IMR-90 (cell line): Measurements from ENCODE around the gene SLC24A3.

Experiments
- BHLHE40 ChIP-seq: fragments of 150-350 bp; IDR thresholded peaks from 2 replicates; pipeline ENCODE4 v1.6.1; 2016; ENCODE audit warnings: mild to moderate bottlenecking, low read depth, low read length
- CEBPB ChIP-seq: IDR thresholded peaks from 2 replicates; pipeline ENCODE4 v1.6.1; 2012; ENCODE audit warnings: low read depth, low read length, improper control_type of control experiment
- FOS ChIP-seq: fragments of 150-350 bp; IDR thresholded peaks from 2 replicates; pipeline ENCODE4 v1.6.1; 2016; ENCODE audit warnings: low read depth, low read length
- MAFK ChIP-seq: IDR thresholded peaks from 2 replicates; pipeline ENCODE4 v1.6.1; 2012; ENCODE audit warnings: low read depth, low read length, improper control_type of control experiment
- MAZ ChIP-seq: IDR thresholded peaks from 2 replicates; pipeline ENCODE4 v1.6.1; 2012; ENCODE audit warnings: low read depth, mild to moderate bottlenecking, low read length, improper control_type of control experiment, moderate library complexity, borderline replicate concordance
- MXI1 ChIP-seq: IDR thresholded peaks from 2 replicates; pipeline ENCODE4 v1.6.1; 2012; ENCODE audit warnings: low read depth, mild to moderate bottlenecking, low read length, moderate library complexity, borderline replicate concordance
- NFE2L2 ChIP-seq: fragments of 150-350 bp; IDR thresholded peaks from 2 replicates; pipeline ENCODE4 v1.6.1; 2016; ENCODE audit warnings: low read depth, mild to moderate bottlenecking, low read length
- POLR2A ChIP-seq: IDR thresholded peaks from 2 replicates; pipeline ENCODE4 v1.6.1; 2012; ENCODE audit warnings: mild to moderate bottlenecking, low read depth, low read length
- RAD21 ChIP-seq: IDR thresholded peaks from 2 replicates; pipeline ENCODE4 v1.6.1; 2012; ENCODE audit warnings: low read length, improper control_type of control experiment
- RFX5 ChIP-seq: IDR thresholded peaks from 2 replicates; pipeline ENCODE4 v1.8.0; 2012; ENCODE audit warnings: low read depth, mild to moderate bottlenecking, low read length, moderate library complexity
- SMC3 ChIP-seq: fragments of 150-350 bp; IDR thresholded peaks from 2 replicates; pipeline ENCODE4 v1.6.1; 2016; ENCODE audit warnings: low read depth, mild to moderate bottlenecking, antibody characterized with exemption, low read length, moderate library complexity
- TF ChIP-seq, protein P1 (sequence below): conservative IDR thresholded peaks from 2 replicates; pipeline ENCODE4 v1.5.1; 2012; ENCODE audit warnings: mild to moderate bottlenecking, low read depth, low read length, improper control_type of control experiment
- TF ChIP-seq, protein P2 (sequence below): fragments of 150-350 bp; IDR thresholded peaks from 2 replicates; pipeline ENCODE4 v1.6.1; 2017; ENCODE audit warnings: mild to moderate bottlenecking, antibody characterized with exemption, low read length, low read depth

DNA sequence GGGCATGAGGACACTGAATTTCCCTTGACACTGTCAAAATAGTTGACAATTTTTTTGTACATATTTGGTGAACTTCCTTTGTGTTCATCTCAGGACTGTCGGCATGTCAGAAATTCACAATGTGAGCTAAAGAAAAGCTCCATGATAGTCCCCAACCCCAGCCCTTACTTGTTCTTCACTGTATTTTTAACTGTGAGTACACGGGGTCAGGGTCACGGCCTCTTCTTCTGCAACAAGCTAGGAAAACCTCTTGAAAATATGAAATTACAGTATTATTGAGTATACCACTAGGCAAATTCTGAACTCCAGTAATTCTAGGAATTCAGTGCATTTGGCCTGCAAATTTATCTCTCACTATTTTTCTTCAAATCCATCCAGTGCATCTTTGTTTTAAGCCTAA, 199.4 kb downstream of the SLC24A3 start:
- no peak for TF ChIP-seq BHLHE40
- TF ChIP-seq RAD21: no peak
- no peak for TF ChIP-seq NFE2L2
- TF ChIP-seq SMC3: no peak
- TF ChIP-seq, protein P1, sequence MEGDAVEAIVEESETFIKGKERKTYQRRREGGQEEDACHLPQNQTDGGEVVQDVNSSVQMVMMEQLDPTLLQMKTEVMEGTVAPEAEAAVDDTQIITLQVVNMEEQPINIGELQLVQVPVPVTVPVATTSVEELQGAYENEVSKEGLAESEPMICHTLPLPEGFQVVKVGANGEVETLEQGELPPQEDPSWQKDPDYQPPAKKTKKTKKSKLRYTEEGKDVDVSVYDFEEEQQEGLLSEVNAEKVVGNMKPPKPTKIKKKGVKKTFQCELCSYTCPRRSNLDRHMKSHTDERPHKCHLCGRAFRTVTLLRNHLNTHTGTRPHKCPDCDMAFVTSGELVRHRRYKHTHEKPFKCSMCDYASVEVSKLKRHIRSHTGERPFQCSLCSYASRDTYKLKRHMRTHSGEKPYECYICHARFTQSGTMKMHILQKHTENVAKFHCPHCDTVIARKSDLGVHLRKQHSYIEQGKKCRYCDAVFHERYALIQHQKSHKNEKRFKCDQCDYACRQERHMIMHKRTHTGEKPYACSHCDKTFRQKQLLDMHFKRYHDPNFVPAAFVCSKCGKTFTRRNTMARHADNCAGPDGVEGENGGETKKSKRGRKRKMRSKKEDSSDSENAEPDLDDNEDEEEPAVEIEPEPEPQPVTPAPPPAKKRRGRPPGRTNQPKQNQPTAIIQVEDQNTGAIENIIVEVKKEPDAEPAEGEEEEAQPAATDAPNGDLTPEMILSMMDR: no peak
- TF ChIP-seq MAFK: no peak
- TF ChIP-seq MAZ: no peak
- TF ChIP-seq RFX5: no peak
- TF ChIP-seq FOS: no peak
- TF ChIP-seq, protein P2, sequence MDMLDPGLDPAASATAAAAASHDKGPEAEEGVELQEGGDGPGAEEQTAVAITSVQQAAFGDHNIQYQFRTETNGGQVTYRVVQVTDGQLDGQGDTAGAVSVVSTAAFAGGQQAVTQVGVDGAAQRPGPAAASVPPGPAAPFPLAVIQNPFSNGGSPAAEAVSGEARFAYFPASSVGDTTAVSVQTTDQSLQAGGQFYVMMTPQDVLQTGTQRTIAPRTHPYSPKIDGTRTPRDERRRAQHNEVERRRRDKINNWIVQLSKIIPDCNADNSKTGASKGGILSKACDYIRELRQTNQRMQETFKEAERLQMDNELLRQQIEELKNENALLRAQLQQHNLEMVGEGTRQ: no peak
- no peak for TF ChIP-seq POLR2A
- TF ChIP-seq MXI1: no peak
- no peak for TF ChIP-seq CEBPB
